Stimulated activated CD8-positive, alpha-beta memory T cell treated with anti-CD3 and anti-CD28 coated beads, Interleukin-15, amount 100 ng/mL, for 4 hours (primary cell): ENCODE measurements around the gene PTPN4.
"Not testable (repeated sequence)": the region's sequence is repeated elsewhere in the genome, so short reads cannot be mapped to it uniquely, and the experiment has no call there.

Source experiments
- DNase-seq, 2 donors: peaks; one replicate each; pipeline ENCODE4 v3.0.0-alpha.2; 2020; ENCODE audit warnings: low read depth in 2 of 2

PTPN4 gene

DNA sequence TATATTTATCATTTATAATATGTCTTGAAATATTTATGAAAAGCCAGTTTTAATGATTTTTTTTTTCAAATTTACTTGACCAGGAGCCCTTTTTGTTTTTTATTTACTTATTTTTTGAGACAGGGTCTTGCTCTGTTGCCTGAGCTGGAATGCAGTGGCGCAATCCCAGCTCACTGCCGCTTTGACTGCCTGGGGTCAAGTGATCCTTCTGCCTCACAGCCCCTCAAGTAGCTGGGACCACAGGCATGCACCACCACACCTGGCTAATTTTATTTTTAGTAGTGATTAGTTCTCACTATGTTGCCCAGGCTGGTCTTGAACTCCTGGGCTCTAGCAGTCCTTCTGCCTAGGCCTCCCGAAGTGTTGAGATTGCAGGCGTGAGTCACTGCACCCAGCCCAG is 258.8 kb downstream of the PTPN4 start:
- no peak for DNase-seq

DNA sequence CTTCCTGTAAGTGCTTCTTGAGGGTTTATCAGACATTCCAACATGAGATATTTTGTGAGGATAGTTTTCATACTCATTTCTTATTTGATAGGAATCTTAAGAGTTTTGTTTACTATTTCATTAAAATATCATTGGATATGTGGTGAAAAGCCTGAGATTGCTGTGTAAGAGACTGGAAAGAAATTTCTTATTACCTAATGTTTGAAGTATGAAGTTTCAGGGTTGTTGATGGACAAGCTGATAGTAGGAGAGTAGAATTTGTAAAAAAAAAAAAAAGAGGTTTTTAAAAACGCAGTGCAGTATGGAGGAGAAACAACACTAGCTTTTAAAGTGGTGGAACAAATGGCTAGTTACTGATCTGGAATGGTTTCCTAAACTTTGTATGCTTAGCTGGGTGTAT is 260.8 kb downstream of the PTPN4 start:
- no peak for DNase-seq

DNA sequence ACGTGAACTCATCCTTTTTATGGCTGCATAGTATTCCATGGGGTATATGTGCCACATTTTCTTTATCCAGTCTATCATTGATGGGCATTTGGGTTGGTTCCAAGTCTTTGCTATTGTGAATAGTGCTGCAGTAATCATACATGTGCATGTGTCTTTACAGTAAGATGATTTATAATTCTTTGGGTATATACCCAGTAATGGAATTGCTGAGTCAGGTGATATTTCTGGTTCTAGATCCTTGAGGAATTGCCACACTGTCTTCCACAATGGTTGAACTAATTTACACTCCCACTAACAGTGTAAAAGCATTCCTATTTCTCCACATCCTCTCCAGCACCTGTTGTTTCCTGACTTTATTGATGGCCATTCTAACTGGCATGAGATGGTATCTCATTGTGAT is 262.8 kb downstream of the PTPN4 start:
- DNase-seq: not testable (repeated sequence)

- DNase-seq: no peak
Observed at GRCh38 chr2:120026890-120027289, 267.2 kb downstream of the PTPN4 start.

DNA sequence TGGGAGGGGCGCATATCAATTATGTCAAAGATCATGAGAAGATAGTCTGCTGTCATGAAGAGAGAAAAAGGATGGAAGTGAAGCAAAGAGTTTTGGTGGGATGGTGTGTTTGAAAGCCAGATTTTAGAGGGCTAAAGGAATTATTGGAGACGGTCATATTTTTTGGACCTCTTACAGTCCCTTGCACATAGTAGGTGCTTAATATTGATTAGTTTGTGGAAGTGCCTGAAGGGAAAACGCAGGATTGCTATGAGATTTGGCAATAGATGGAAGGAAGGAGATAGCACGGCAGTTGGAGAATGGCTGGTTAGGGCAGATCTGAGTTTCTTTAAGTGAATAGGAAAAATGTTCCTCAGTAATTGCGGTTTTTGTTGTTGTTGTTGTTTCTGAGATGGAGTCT is 269.1 kb downstream of the PTPN4 start:
- DNase-seq: no peak

DNA sequence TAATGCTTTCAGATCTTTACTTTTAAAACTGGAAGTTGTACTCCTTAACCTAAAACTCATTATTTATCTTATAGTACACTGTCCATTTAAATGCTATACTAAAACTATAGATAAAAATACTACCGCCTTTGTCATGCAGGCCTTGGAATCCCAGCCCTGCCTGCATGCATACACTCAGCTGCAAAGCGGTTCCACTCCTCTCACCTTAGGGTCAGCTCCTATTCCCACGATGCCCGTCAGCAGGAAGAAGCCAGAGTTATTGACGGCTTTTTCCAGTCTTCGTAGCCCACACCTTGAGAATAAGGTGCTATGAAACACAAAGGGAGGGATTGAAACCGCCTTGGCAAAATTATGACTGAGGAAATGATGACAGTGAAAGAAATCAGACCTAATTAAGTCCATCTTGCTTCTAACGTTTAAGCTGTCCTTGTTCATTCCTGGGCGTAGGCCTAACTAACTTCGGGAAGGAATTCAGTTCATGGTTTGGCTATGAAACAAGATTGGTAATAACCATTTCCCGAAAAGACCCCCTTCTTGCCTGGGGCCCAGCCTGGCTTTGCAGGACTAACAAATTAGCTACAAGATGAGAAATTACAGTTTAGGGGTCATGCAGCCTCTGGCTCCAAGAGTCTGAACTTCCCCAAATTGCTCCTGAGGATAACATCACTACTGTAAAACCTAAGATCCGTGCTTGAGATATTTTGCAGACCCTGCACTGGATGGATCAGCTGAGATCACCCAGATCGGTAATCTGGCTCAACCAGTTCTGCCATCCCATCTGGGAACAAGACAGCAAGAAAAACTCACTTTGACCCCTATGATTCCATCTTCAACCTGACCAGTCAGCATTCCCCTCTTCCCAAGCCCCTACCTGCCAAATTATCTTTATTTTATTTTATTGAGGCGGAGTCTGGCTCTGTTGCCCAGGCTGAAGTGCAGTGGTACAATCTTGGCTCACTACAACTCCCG is 270.2 kb downstream of the PTPN4 start:
- no peak for DNase-seq

DNA sequence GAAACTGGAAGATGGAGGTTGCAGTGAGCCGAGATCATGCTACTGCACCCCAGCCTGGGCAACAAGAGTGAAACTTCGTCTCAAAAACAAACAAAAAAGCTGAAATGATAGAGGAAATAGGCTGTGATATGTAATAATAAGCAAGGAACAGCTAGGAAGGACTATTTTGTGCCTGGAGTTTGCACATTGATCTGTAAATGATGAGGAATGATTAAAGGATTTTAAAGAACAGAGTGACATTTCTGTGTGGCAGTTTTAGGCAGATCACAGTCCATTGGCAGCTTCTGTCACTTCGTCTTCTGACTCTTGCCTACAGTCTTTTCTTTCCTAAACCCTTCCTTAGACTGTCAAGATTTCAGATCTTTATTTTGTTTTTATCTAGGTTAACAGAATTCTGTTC is 272.6 kb downstream of the PTPN4 start:
- DNase-seq: no peak
